HG02973 (cell line): ENCODE data around the gene ADAMTS16.

Experiments used
- ATAC-seq: cut with Tn5 transposase; IDR thresholded peaks from one replicate; pipeline ENCODE4 v1.9.1; 2021; ENCODE audit warnings: moderate library complexity; ENCODE audit not compliant: unreplicated experiment

The ADAMTS16 gene

GRCh38 chr5:5182508-5183188 lies 42.5 kb downstream of the ADAMTS16 start:
- no peak for ATAC-seq

GRCh38 chr5:5183189-5183699 lies 43.1 kb downstream of the ADAMTS16 start:
- no peak for ATAC-seq

GRCh38 chr5:5183933-5184332 lies 43.8 kb downstream of the ADAMTS16 start:
- ATAC-seq, result no peak

GRCh38 chr5:5188376-5189050 lies 48.4 kb downstream of the ADAMTS16 start:
- ATAC-seq, result no peak

GRCh38 chr5:5189051-5189430 lies 48.9 kb downstream of the ADAMTS16 start:
- ATAC-seq, result no peak

GRCh38 chr5:5191906-5192305 lies 51.8 kb downstream of the ADAMTS16 start:
- no peak for ATAC-seq

- no peak for ATAC-seq
Observed at GRCh38 chr5:5192681-5193080, 52.6 kb downstream of the ADAMTS16 start.

GRCh38 chr5:5195128-5195918 lies 55.2 kb downstream of the ADAMTS16 start:
- ATAC-seq, result no peak

GRCh38 chr5:5198135-5198534 lies 58.0 kb downstream of the ADAMTS16 start:
- ATAC-seq, result no peak

GRCh38 chr5:5198815-5199214 lies 58.7 kb downstream of the ADAMTS16 start:
- ATAC-seq, result no peak

- ATAC-seq, result no peak
Observed at GRCh38 chr5:5199495-5199894, 59.4 kb downstream of the ADAMTS16 start.

GRCh38 chr5:5200133-5200532 lies 60.0 kb downstream of the ADAMTS16 start:
- no peak for ATAC-seq

GRCh38 chr5:5202321-5202720 lies 62.2 kb downstream of the ADAMTS16 start:
- no peak for ATAC-seq

GRCh38 chr5:5203451-5203850 lies 63.3 kb downstream of the ADAMTS16 start:
- no peak for ATAC-seq

GRCh38 chr5:5207828-5208227 lies 67.7 kb downstream of the ADAMTS16 start:
- ATAC-seq, result no peak

- ATAC-seq, result no peak
Observed at GRCh38 chr5:5209089-5209488, 69.0 kb downstream of the ADAMTS16 start.

GRCh38 chr5:5209510-5210286 lies 69.6 kb downstream of the ADAMTS16 start:
- no peak for ATAC-seq

GRCh38 chr5:5217371-5217770 lies 77.2 kb downstream of the ADAMTS16 start:
- ATAC-seq, result peak; percentile 79

- ATAC-seq, result no peak
Observed at GRCh38 chr5:5218396-5218795, 78.3 kb downstream of the ADAMTS16 start.

- no peak for ATAC-seq
Observed at GRCh38 chr5:5219541-5219940, 79.4 kb downstream of the ADAMTS16 start.
